A549 (cell line): ENCODE results near the gene TM7SF3. TPM values are rescaled to one million over a fixed set of nuclear protein-coding genes. Genes with fewer than 3 reads are reported as not detected.
"Not testable (repeated sequence)": the region's sequence is repeated elsewhere in the genome, so short reads cannot be mapped to it uniquely, and the experiment has no call there.

ENCODE experiments used
- ATAC-seq, 2 experiments: fragments of 200-7000 bp in 1 of 2; fragments of >200 bp in 1 of 2; cut with Nextera tagmentation in 1 of 2; cut with Tn5 transposase in 1 of 2; 3 replicates each; pipeline versions ENCODE4 v1.8.0 to v1.9.1; 2018 to 2020; ENCODE audit warnings: mild to moderate bottlenecking in 1 of 2, moderate library complexity in 1 of 2
- CTCF ChIA-PET: fragments of 300-600 bp; sonication (Branson Sonifier 250); formaldehyde crosslinking; extraction: SDS; loops from one replicate; lab custom pipeline; 2021; ENCODE audit warnings: antibody characterized with exemption, inconsistent platforms; lab: Yijun Ruan, JAX
- POLR2A ChIA-PET: fragments of 350-600 bp; formaldehyde crosslinking; extraction: SDS; loops from one replicate; lab custom pipeline; 2021; ENCODE audit warnings: antibody characterized with exemption, inconsistent platforms; lab: Yijun Ruan, JAX
- DNase-seq, 2 experiments: peaks; one replicate each; pipeline versions ENCODE4 v3.0.0 to v3.0.0-alpha.2; 2011 to 2016; ENCODE audit warnings: low read depth in 1 of 2, low spot score in 1 of 2
- FAIRE-seq: peaks from 2 replicates; lab custom pipeline; 2011; peaks lifted over from hg19 to GRCh38; lab: Jason Lieb, UNC
- H3K27ac ChIP-seq, 2 experiments: fragments of >200 bp; sonication (Bioruptor Twin); formaldehyde crosslinking; 3 replicates each; pipeline ENCODE4 v1.5.1; 2016 to 2017
- H3K4me1 ChIP-seq: fragments of >200 bp; sonication (Bioruptor Twin); formaldehyde crosslinking; 3 replicates; pipeline ENCODE4 v1.6.1; 2016
- H3K4me2 ChIP-seq: fragments of >200 bp; sonication (Bioruptor Twin); formaldehyde crosslinking; 3 replicates; pipeline ENCODE4 v1.6.1; 2016
- H3K4me3 ChIP-seq: fragments of >200 bp; sonication (Bioruptor Twin); formaldehyde crosslinking; 3 replicates; pipeline ENCODE4 v1.5.1; 2016
- H3K9me3 ChIP-seq: fragments of >200 bp; sonication (Bioruptor Twin); formaldehyde crosslinking; 3 replicates; pipeline ENCODE4 v1.6.1; 2016
- BCL3 ChIP-seq: fragments of >200 bp; sonication (Bioruptor Twin); formaldehyde crosslinking; IDR thresholded peaks from 3 replicates; pipeline ENCODE4 v1.6.1; 2016
- CBX8 ChIP-seq: fragments of 200-600 bp; sonication (generic); IDR thresholded peaks from 2 replicates; pipeline ENCODE4 v1.6.1; 2016
- FOSL2 ChIP-seq, 2 experiments: fragments of 450-650 bp in 1 of 2; fragments of >200 bp in 1 of 2; sonication (Bioruptor Twin) in 1 of 2; formaldehyde crosslinking; IDR thresholded peaks; 2 replicates each; pipeline versions ENCODE4 v1.5.0 to v1.6.1; 2016 to 2020; ENCODE audit warnings: mild to moderate bottlenecking in 1 of 2, moderate library complexity in 1 of 2
- FOXS1 ChIP-seq: fragments of 250-450 bp; sonication (Bioruptor Pico); IDR thresholded peaks from 2 replicates; pipeline ENCODE4 v1.5.0; 2020; ENCODE audit warnings: mild to moderate bottlenecking, moderate library complexity
- HDAC2 ChIP-seq: fragments of 200-600 bp; sonication (generic); IDR thresholded peaks from 2 replicates; pipeline ENCODE4 v1.6.1; 2016
- HEYL ChIP-seq: fragments of 250-450 bp; sonication (Bioruptor Pico); IDR thresholded peaks from 2 replicates; pipeline ENCODE4 v1.8.0; 2021; ENCODE audit warnings: mild to moderate bottlenecking, moderate library complexity
- KDM1A ChIP-seq: fragments of 200-600 bp; sonication (generic); IDR thresholded peaks from 2 replicates; pipeline ENCODE4 v1.6.1; 2016; ENCODE audit warnings: low read depth, mild to moderate bottlenecking
- MAZ ChIP-seq: fragments of 150-350 bp; IDR thresholded peaks from 2 replicates; pipeline ENCODE4 v1.6.1; 2014; ENCODE audit warnings: antibody characterized with exemption, low read depth, low read length, borderline replicate concordance
- POLR2AphosphoS2 ChIP-seq: conservative IDR thresholded peaks from 2 replicates; pipeline ENCODE4 v1.6.1; 2012; ENCODE audit warnings: low read length, improper control_type of control experiment, inconsistent platforms
- SMC3 ChIP-seq: fragments of >200 bp; sonication (Bioruptor Twin); formaldehyde crosslinking; IDR thresholded peaks from 3 replicates; pipeline ENCODE4 v1.6.1; 2018; ENCODE audit warnings: inconsistent platforms
- SREBF2 ChIP-seq: fragments of 450-650 bp; IDR thresholded peaks from 2 replicates; pipeline ENCODE4 v1.6.1; 2014; ENCODE audit warnings: mild to moderate bottlenecking, moderate library complexity
- ZC3H11A ChIP-seq: fragments of 450-650 bp; IDR thresholded peaks from 2 replicates; pipeline ENCODE4 v1.6.1; 2014; ENCODE audit warnings: antibody characterized with exemption, mild to moderate bottlenecking
- ZFP36 ChIP-seq: fragments of 450-650 bp; IDR thresholded peaks from 2 replicates; pipeline ENCODE4 v1.6.1; 2014; ENCODE audit warnings: borderline replicate concordance; ENCODE audit not compliant: partially characterized antibody
- WGBS: methylation state at CpG from one replicate; pipeline ENCODE4 v1.1.6; 2017; ENCODE audit errors: missing lambda C conversion rate; 5-methylcytosine and 5-hydroxymethylcytosine counted together
- polyA plus RNA-seq, 4 experiments: library from polyadenylated mRNA; depleted of rRNA in 3 of 4; stranded (reverse); fragments of >200 nt; fragmentation: RNase III in 1 of 4; extraction: RNeasy Plus Mini Kit Qiagen cat#74134 plus additional on column Dnase treatment in 1 of 4; gene quantifications; 2 replicates in 3 of 4; 3 replicates in 1 of 4; pipeline ENCODE4 v1.2.3, GENCODE V29; 2011 to 2017
- TF ChIP-seq, protein P1 (sequence below): IDR thresholded peaks from 2 replicates; pipeline ENCODE4 v1.6.1; 2012
- TF ChIP-seq, protein P2 (sequence below): fragments of 200-600 bp; sonication (generic); IDR thresholded peaks from 2 replicates; pipeline ENCODE4 v1.6.1; 2016; ENCODE audit warnings: antibody characterized with exemption, mild to moderate bottlenecking, moderate library complexity

The TM7SF3 gene
- polyA plus RNA-seq, 2 of the 4 experiments (the other 2 are of a cell fraction) = 67.8 to 177 TPM

GRCh38 chr12:27020761-27021160 lies 6.6 kb upstream of the TM7SF3 start:
- H3K9me3 ChIP-seq = no peaks in the 10 kb centered on the region
- POLR2A ChIA-PET = no interaction called here
- no peak overlapping the region for H3K27ac ChIP-seq
- FAIRE-seq = no peak
- H3K4me3 ChIP-seq = no peak overlapping the region
- no peak for TF ChIP-seq FOSL2 (IDR thresholded peaks at IDR 0.05)
- no peak for TF ChIP-seq FOSL2 (CRISPR knock-in tag; IDR thresholded peaks at IDR 0.05)
- no peak for TF ChIP-seq KDM1A
- TF ChIP-seq SREBF2 = no peak
- TF ChIP-seq HDAC2 = no peak
- TF ChIP-seq ZC3H11A = no peak
- no peak for TF ChIP-seq BCL3
- no peak for TF ChIP-seq HEYL (CRISPR knock-in tag)
- TF ChIP-seq, protein P1, sequence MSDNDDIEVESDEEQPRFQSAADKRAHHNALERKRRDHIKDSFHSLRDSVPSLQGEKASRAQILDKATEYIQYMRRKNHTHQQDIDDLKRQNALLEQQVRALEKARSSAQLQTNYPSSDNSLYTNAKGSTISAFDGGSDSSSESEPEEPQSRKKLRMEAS = no peak
- no peak for TF ChIP-seq POLR2AphosphoS2
- no peak for TF ChIP-seq CBX8
- TF ChIP-seq ZFP36 = no peak
- TF ChIP-seq, protein P2, sequence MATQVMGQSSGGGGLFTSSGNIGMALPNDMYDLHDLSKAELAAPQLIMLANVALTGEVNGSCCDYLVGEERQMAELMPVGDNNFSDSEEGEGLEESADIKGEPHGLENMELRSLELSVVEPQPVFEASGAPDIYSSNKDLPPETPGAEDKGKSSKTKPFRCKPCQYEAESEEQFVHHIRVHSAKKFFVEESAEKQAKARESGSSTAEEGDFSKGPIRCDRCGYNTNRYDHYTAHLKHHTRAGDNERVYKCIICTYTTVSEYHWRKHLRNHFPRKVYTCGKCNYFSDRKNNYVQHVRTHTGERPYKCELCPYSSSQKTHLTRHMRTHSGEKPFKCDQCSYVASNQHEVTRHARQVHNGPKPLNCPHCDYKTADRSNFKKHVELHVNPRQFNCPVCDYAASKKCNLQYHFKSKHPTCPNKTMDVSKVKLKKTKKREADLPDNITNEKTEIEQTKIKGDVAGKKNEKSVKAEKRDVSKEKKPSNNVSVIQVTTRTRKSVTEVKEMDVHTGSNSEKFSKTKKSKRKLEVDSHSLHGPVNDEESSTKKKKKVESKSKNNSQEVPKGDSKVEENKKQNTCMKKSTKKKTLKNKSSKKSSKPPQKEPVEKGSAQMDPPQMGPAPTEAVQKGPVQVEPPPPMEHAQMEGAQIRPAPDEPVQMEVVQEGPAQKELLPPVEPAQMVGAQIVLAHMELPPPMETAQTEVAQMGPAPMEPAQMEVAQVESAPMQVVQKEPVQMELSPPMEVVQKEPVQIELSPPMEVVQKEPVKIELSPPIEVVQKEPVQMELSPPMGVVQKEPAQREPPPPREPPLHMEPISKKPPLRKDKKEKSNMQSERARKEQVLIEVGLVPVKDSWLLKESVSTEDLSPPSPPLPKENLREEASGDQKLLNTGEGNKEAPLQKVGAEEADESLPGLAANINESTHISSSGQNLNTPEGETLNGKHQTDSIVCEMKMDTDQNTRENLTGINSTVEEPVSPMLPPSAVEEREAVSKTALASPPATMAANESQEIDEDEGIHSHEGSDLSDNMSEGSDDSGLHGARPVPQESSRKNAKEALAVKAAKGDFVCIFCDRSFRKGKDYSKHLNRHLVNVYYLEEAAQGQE = no peak
- TF ChIP-seq FOXS1 (CRISPR knock-in tag) = no peak
- TF ChIP-seq, all 56 proteins: peak for 0
- peaks cover 21% of the 10 kb centered on the region for H3K4me1 ChIP-seq
- CTCF ChIA-PET = interaction anchor here (0.9 to 1.5 kb wide), 4 partner anchors 103 to 287 kb away, joined by 3 to 6 read pairs (median 4); no protein-coding TSS in a partner anchor
- ATAC-seq = no peak
- DNase-seq = no peak
- WGBS = 92% methylated on average over 2 of the region's 2 CpGs
- no peak overlapping the region for H3K4me2 ChIP-seq

- Histone ChIP-seq H3K27ac (no peak overlapping the region), H3K4me2 (no peak overlapping the region), H3K9me3 (no peaks in the 10 kb centered on the region), H3K4me3 (no peak overlapping the region), H3K4me1 (peaks cover 15% of the 10 kb centered on the region)
- WGBS = 88% methylated on average over 1 of the region's 1 CpG
- POLR2A ChIA-PET = no interaction called here
- no peak for ATAC-seq
- CTCF ChIA-PET = interaction anchor here (1.4 to 6.7 kb wide), 2 partner anchors 226 to 286 kb away, joined by 7 to 104 read pairs; partner anchors contain the start of gene STK38L
- TF ChIP-seq SMC3 (no peak), MAZ (no peak)
- FAIRE-seq = no peak
- no peak for DNase-seq
These were observed 3.9 kb upstream of the TM7SF3 start for GRCh38 chr12:27018037-27018436.

DNA sequence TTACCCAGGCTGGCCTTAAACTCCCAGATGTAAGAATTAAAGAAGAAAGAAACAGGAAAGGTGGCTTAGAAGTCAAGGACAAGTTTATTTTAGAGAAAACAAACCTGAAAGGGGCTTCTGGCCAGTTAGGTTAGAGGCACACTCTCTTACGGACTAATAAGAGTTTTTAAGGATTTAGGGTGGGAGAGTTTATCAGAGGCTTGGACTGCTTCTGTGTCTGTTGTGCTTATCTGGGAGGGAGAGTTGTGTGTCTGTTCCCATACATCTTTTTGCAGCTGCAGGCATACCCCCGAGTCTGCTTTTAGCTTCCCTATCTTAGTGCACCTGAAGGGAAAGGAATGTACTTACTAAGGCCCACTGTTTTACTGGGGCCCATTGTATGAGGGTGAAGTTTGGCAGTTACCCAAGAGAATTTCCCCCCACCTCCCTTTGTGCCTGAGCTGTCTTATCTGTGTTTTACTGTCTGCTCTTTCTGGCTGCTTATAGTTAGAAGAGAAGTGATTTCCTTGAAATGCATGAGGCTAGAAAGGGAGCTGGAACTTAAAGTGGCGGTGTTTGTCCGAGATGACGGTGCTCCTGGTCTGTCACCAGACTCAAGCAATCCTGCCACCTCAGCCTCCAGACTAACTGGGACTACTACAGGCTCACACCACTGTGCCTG lies 3.1 kb upstream of the TM7SF3 start:
- POLR2A ChIA-PET, FAIRE-seq, DNase-seq, ATAC-seq, H3K4me2 ChIP-seq, H3K9me3 ChIP-seq, H3K4me3 ChIP-seq, H3K27ac ChIP-seq: not testable (repeated sequence)
- WGBS = 70% methylated on average over 5 of the region's 5 CpGs
- CTCF ChIA-PET = interaction anchor here (0.7 to 6.7 kb wide), 4 partner anchors 227 to 367 kb away, joined by 3 to 104 read pairs (median 8); partner anchors contain the start of genes BMAL2 and STK38L
- peaks cover 22% of the 10 kb centered on the region for H3K4me1 ChIP-seq
